Choroid plexus epithelial cell (primary cell): ENCODE results near the gene ATXN1.
A peak's percentile ranks its signal among the peaks of the same experiment; 100 is the strongest.

Experiments used
- DNase-seq: peaks from one replicate; pipeline ENCODE4 v3.0.0-alpha.2; 2010; ENCODE audit warnings: low read depth
- H3K4me3 ChIP-seq: 2 replicates; pipeline ENCODE4 v1.5.1; 2011; ENCODE audit warnings: low read depth, mild to moderate bottlenecking, control low read depth, low read length, moderate library complexity
- TF ChIP-seq, protein P1 (sequence below): conservative IDR thresholded peaks from 2 replicates; pipeline ENCODE4 v1.5.1; 2011; ENCODE audit warnings: low read depth, mild to moderate bottlenecking, control low read depth, inconsistent platforms, low read length, moderate library complexity

ATXN1 gene

GRCh38 chr6:16415677-16416076 is 345.6 kb downstream of the ATXN1 start:
- TF ChIP-seq, protein P1, sequence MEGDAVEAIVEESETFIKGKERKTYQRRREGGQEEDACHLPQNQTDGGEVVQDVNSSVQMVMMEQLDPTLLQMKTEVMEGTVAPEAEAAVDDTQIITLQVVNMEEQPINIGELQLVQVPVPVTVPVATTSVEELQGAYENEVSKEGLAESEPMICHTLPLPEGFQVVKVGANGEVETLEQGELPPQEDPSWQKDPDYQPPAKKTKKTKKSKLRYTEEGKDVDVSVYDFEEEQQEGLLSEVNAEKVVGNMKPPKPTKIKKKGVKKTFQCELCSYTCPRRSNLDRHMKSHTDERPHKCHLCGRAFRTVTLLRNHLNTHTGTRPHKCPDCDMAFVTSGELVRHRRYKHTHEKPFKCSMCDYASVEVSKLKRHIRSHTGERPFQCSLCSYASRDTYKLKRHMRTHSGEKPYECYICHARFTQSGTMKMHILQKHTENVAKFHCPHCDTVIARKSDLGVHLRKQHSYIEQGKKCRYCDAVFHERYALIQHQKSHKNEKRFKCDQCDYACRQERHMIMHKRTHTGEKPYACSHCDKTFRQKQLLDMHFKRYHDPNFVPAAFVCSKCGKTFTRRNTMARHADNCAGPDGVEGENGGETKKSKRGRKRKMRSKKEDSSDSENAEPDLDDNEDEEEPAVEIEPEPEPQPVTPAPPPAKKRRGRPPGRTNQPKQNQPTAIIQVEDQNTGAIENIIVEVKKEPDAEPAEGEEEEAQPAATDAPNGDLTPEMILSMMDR, result no peak
- no peak overlapping the region for H3K4me3 ChIP-seq
- no peak for DNase-seq

DNA sequence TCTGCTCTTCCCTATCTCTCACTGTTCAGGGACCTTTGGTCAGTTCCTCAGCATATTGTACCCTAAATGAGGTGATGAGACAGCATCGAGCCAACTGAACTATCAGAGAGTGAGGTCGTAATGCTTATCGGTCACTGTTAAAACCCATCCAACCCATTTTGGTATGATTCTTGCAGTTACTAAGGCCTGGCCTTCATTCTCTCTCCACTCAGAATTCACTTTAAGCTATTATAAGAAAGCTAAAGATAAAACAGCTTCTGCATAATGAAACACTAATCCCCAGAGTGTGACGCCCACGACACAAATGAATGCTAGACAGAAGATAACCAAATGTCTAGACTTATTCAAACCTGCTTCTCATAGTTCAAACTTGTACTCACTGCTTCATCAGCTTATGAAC is 347.1 kb downstream of the ATXN1 start:
- no peak for DNase-seq
- H3K4me3 ChIP-seq, result no peak overlapping the region
- TF ChIP-seq, protein P1, result no peak

DNA sequence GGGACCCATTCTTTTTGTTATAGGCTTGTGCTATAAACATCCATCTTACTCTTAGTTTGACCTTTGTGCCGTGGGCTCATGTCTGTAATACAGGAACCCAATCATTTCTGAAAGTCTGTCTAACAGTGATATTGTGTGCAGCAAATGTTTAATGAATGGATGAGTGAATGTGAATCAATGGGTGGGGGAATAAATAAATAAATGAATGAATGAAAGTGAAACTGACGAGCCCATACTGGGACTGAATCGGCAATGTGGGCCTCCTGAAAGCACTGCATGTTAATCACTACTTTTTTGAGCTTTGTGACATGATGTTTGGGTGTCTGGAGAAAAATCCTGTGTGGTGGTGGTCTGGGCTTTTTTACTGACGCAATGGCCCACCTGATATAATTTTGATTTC is 347.9 kb downstream of the ATXN1 start:
- H3K4me3 ChIP-seq, result no peak overlapping the region
- TF ChIP-seq, protein P1, result no peak
- no peak for DNase-seq

DNA sequence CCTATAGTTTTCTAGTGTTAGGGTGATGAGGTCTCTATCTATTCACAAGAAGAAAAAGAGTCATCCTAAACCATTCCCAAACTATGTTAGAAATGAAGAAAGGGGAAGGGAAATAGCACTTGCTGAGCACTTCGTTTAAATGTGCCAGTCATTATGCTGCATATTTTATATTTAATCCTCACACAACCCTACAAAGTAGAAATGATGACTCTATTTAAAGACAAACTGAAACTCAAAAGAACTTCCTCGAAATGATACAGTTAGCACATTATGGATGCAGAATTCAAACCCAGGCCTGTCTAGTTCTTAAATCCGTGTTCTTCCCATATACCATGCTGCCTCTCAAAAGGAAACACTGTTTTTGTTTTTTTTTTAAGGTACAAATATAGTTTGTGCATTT is 348.3 kb downstream of the ATXN1 start:
- no peak for DNase-seq
- TF ChIP-seq, protein P1, result no peak
- H3K4me3 ChIP-seq, result no peak overlapping the region

GRCh38 chr6:16412171-16412570 is 349.1 kb downstream of the ATXN1 start:
- H3K4me3 ChIP-seq, result no peak overlapping the region
- DNase-seq, result no peak
- TF ChIP-seq, protein P1, result no peak

DNA sequence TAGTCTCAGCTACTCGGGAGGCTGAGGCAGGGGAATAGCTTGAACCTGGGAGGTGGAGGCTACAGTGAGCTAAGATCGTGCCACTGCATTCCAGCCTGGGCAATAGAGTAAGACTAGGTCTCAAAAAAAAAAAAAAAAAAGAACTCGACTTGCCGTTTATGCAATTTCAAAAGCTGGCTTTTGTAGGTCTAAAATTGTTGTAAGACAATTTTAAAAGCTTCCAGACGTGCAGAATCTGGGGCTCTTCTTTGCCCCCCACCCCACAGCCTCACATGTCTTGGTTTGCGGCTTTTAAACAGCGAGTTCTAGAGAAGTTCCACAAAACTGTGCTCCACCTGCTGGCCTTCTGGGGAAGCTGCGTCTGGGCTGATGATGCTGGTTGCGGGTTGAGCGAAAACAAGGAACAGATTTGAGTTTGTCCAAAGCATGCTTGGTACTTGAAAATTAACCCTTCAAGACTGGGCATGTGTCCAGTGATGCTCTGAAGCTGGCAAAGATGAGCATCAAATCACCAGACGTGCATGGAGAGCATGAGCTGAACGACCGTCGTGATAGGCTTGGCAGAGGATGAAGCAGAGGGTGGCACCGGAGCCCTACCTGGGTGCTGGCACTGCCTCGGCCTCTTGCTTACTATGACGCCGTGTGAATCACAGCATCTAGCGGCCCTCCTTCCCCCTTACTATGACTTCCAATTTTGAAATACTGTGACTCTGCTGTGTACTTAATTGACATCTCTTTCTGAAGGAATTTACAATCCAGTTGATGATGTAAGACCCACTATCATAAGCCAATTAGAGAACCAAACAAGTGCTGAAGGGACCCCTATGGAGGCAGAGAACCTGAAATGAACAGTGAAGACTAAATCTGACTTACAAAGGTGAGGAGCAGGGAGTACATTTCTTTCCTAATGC is 351.5 kb downstream of the ATXN1 start:
- TF ChIP-seq, protein P1, result peak; percentile 96
- H3K4me3 ChIP-seq, result no peak overlapping the region
- peak; percentile 81 for DNase-seq

- TF ChIP-seq, protein P1, result no peak
- DNase-seq, result no peak
- H3K4me3 ChIP-seq, result no peak overlapping the region
Measured at GRCh38 chr6:16408766-16409165, 352.5 kb downstream of the ATXN1 start.
